ENCODE measurements around the gene ATP6V0E2.

ATP6V0E2 gene

GRCh38 chr7:149856583-149856982 is 17.2 kb upstream of the ATP6V0E2 start:
- TF ChIP-seq CTCF (IDR thresholded peaks at IDR 0.05; ENCODE audit: borderline replicate concordance, insufficient read depth, low read depth, low read length): no peak
- H3K4me3 ChIP-seq (ENCODE audit: low read depth, low read length): no peak overlapping the region

DNA sequence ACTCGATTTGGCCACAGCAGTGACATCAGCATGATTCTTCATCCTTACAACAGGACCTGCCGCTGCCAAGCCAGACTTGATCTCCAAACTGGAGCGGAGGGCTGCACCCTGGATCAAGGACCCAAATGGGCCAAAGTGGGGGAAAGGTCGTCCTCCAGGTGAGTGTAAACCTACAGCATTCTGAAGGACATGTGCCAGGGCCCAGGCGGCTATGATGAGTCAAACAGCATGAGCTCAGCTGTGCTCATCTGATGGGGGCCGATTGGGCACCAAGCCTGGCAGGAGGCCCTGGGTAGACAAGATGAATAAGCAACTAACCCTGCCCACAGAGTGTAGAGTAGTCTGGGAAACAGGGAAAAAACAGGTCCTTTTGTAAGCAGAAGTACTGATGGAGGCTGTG is 14.4 kb upstream of the ATP6V0E2 start:
- TF ChIP-seq CTCF (IDR thresholded peaks at IDR 0.05; ENCODE audit: borderline replicate concordance, insufficient read depth, low read depth, low read length): no peak

DNA sequence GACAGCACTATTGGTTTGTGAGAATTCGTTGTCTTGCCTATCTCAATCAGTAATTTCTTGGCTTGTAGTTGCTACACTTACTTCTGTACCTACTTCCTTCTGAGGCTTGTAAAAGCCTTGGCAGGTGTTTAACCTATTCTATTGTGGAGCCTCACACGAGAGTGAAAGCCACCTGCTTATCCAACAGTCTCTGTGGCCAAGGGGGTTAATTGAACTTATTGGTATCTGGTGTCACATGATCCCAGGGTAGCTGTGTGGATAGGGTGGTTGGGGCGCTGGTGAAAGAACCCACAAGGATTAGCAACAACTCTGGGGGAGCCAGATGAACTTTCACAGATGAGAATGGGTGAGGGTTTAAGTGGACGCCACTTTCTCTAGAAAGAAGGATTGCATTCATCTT is 13.9 kb upstream of the ATP6V0E2 start:
- TF ChIP-seq CTCF (IDR thresholded peaks at IDR 0.05; ENCODE audit: borderline replicate concordance, insufficient read depth, low read depth, low read length): no peak

More for the DNA sequence above, 14.4 kb upstream of the ATP6V0E2 start:
- H3K4me3 ChIP-seq (ENCODE audit: low read depth, low read length): no peak overlapping the region

GRCh38 chr7:149860821-149861727 is 12.7 kb upstream of the ATP6V0E2 start:
- no peak overlapping the region for H3K4me3 ChIP-seq (ENCODE audit: low read depth, low read length)
- peak; percentile 32; the same call in 1 of the 2 replicates for TF ChIP-seq CTCF (IDR thresholded peaks at IDR 0.05; ENCODE audit: borderline replicate concordance, insufficient read depth, low read depth, low read length)

More for the DNA sequence above, 13.9 kb upstream of the ATP6V0E2 start:
- H3K4me3 ChIP-seq (ENCODE audit: low read depth, low read length): no peak overlapping the region

DNA sequence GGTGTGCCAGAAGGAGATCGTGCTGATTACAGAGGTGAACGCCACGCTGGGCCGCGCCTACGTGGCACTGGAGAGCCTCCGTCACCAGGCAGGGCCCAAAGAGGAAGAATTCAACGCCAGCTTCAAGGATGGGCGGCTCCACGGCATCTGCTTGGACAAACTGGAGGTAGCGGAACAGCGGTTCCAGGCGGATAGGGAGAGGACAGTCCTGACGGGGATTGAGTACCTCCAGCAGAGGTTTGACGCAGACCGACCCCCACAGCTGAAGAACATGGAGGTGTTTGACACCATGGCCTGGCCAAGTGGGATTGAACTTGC is 12.1 kb upstream of the ATP6V0E2 start:
- H3K4me3 ChIP-seq (ENCODE audit: low read depth, low read length): no peak overlapping the region
- TF ChIP-seq CTCF (IDR thresholded peaks at IDR 0.05; ENCODE audit: borderline replicate concordance, insufficient read depth, low read depth, low read length): no peak

DNA sequence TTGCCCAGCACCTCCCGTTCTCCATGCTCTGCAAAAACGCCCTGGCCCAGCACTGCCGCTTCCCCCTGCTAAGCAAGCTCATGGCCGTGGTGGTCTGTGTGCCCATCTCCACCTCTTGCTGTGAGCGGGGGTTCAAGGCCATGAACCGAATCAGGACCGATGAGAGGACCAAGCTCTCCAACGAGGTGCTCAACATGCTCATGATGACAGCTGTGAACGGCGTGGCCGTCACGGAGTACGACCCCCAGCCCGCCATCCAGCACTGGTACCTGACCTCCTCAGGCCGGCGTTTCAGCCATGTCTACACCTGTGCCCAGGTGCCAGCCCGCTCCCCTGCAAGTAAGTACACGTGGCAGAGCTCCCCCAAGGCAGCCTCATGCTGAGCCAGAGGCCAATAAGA is 11.6 kb upstream of the ATP6V0E2 start:
- no peak overlapping the region for H3K4me3 ChIP-seq (ENCODE audit: low read depth, low read length)
- TF ChIP-seq CTCF (IDR thresholded peaks at IDR 0.05; ENCODE audit: borderline replicate concordance, insufficient read depth, low read depth, low read length): no peak

DNA sequence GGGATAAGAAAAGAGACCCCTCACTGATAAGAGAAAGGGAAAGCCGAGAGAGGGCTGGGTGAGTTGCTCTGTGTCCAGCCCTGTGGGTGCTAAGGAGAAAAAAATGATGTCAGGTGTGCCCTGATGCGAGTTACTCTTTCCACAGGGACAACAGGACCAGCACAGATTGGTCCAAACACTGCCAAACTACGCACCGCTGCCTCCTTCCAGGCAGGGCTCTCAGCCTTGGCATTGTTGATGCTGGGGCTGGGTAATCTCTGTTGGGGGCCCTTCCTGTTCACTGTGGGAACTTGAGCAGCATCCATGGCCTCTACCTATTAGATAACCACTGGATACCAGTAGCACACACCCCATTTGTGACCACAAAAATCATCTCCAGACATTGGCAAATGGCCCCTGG is 10.3 kb upstream of the ATP6V0E2 start:
- H3K4me3 ChIP-seq (ENCODE audit: low read depth, low read length): no peak overlapping the region
- TF ChIP-seq CTCF (IDR thresholded peaks at IDR 0.05; ENCODE audit: borderline replicate concordance, insufficient read depth, low read depth, low read length): no peak
